CD4-positive, CD25-positive, alpha-beta regulatory T cell (primary cell): ENCODE data around the gene KPNA5. TPM values are rescaled to one million over a fixed set of nuclear protein-coding genes. Genes with fewer than 3 reads are reported as not detected.
"Not testable (repeated sequence)": the region's sequence is repeated elsewhere in the genome, so short reads cannot be mapped to it uniquely, and the experiment has no call there.

Source experiments
- ATAC-seq, 2 donors: fragments of 150-1000 bp; cut with Tn5 transposase; one replicate each; pipeline ENCODE4 v1.10.0; 2021; ENCODE audit warnings: low read depth in 2 of 2, moderate number of reproducible peaks in 2 of 2, moderate library complexity in 1 of 2
- DNase-seq, 3 donors: peaks; one replicate each; pipeline versions ENCODE4 v3.0.0 to v3.0.0-alpha.2; 2012 to 2022; ENCODE audit warnings: mixed read lengths in 1 of 3
- H3K27ac ChIP-seq: one replicate; pipeline ENCODE4 v1.7.0; 2013; ENCODE audit warnings: mild to moderate bottlenecking, low read length; ENCODE audit not compliant: insufficient read depth, poor library complexity, severe bottlenecking
- H3K27me3 ChIP-seq: one replicate; pipeline ENCODE4 v1.7.0; 2013; ENCODE audit warnings: low read length; ENCODE audit not compliant: control insufficient read depth, insufficient read depth
- H3K36me3 ChIP-seq: one replicate; pipeline ENCODE4 v1.7.0; 2013; ENCODE audit warnings: mild to moderate bottlenecking, low read length, moderate library complexity; ENCODE audit not compliant: control insufficient read depth, insufficient read depth
- H3K4me1 ChIP-seq: 2 replicates; pipeline ENCODE4 v1.7.0; 2013; ENCODE audit warnings: mild to moderate bottlenecking, low read length; ENCODE audit not compliant: insufficient read depth, control insufficient read depth, poor library complexity, severe bottlenecking
- H3K4me3 ChIP-seq: one replicate; pipeline ENCODE4 v1.7.0; 2013; ENCODE audit warnings: low read depth, mild to moderate bottlenecking, low read length, moderate library complexity
- H3K9me3 ChIP-seq, 2 experiments: 1 replicate in 1 of 2; 2 replicates in 1 of 2; pipeline ENCODE4 v1.7.0; 2013; ENCODE audit warnings: low read length in 2 of 2, mild to moderate bottlenecking in 1 of 2, moderate library complexity in 1 of 2; ENCODE audit not compliant: control insufficient read depth in 2 of 2
- H3K27ac Mint-ChIP-seq, 3 donors: one replicate each; pipeline ENCODE4 v1.8.0; 2020 to 2022; ENCODE audit warnings: mild to moderate bottlenecking in 3 of 3, mixed read lengths in 3 of 3, moderate library complexity in 2 of 3
- H3K27me3 Mint-ChIP-seq: one replicate; pipeline ENCODE4 v1.8.0; 2022; ENCODE audit warnings: mild to moderate bottlenecking, mixed read lengths
- H3K36me3 Mint-ChIP-seq: one replicate; pipeline ENCODE4 v1.8.0; 2020; ENCODE audit warnings: mixed read lengths
- H3K4me1 Mint-ChIP-seq, 4 donors: one replicate each; pipeline ENCODE4 v1.8.0; 2020 to 2022; ENCODE audit warnings: mixed read lengths in 4 of 4, mild to moderate bottlenecking in 1 of 4
- H3K4me3 Mint-ChIP-seq, 4 donors: one replicate each; pipeline ENCODE4 v1.8.0; 2020 to 2022; ENCODE audit warnings: mild to moderate bottlenecking in 4 of 4, mixed read lengths in 4 of 4, moderate library complexity in 3 of 4
- H3K9me3 Mint-ChIP-seq, 7 donors: one replicate each; pipeline ENCODE4 v1.8.0; 2020 to 2022; ENCODE audit warnings: mixed read lengths in 7 of 7, mild to moderate bottlenecking in 3 of 7, moderate library complexity in 2 of 7
- polyA plus RNA-seq, 4 donors: library from polyadenylated mRNA; unstranded; fragments of 300-500 nt; fragmentation: Illumina TruSeq; gene quantifications; one replicate each; pipeline ENCODE4 v1.2.3, GENCODE V29; 2021
- total RNA-seq: library from RNA; stranded (reverse); gene quantifications from one replicate; pipeline ENCODE4 v1.2.3, GENCODE V29; 2022

The KPNA5 gene
- total and polyA plus RNA-seq, 5 donors from 2014 or later = 11.6 to 28.4 (median 12.1) TPM

GRCh38 chr6:116662202-116662601, 18.8 kb upstream of the KPNA5 start:
- Mint-ChIP-seq H3K4me1 (peaks cover 40 to 63% (median 53%) of the 10 kb centered on the region in 4 donors), H3K36me3 (peaks cover 30% of the 10 kb centered on the region), H3K4me3 (peak overlapping the region in 3 of 4 donors; percentile 5 to 44 (median 27)), H3K27me3 (no peaks in the 10 kb centered on the region), H3K27ac (peak overlapping the region; percentile 6 to 30 (median 15)), H3K9me3 (no peaks in the 10 kb centered on the region)
- ATAC-seq (no peak), DNase-seq (no peak)
- H3K27me3 ChIP-seq = no peaks in the 10 kb centered on the region
- H3K4me3 ChIP-seq = no peak overlapping the region
- peaks cover 25% of the 10 kb centered on the region for H3K4me1 ChIP-seq
- H3K27ac ChIP-seq = no peak overlapping the region
- H3K36me3 ChIP-seq = peaks cover 14% of the 10 kb centered on the region
- H3K9me3 ChIP-seq = no peaks in the 10 kb centered on the region

- H3K36me3 Mint-ChIP-seq = peaks cover 30% of the 10 kb centered on the region
- DNase-seq (no peak), ATAC-seq (no peak)
- Histone ChIP-seq H3K4me1 (peaks cover 35% of the 10 kb centered on the region), H3K4me3 (no peak overlapping the region), H3K27ac (no peak overlapping the region), H3K36me3 (peaks cover 4% of the 10 kb centered on the region), H3K9me3 (no peaks in the 10 kb centered on the region), H3K27me3 (no peaks in the 10 kb centered on the region)
- H3K27ac Mint-ChIP-seq = peak overlapping the region in 2 of 3 donors; percentile 10 to 15
- H3K27me3 Mint-ChIP-seq = no peaks in the 10 kb centered on the region
- no peaks in the 10 kb centered on the region for H3K9me3 Mint-ChIP-seq
- H3K4me1 Mint-ChIP-seq = peaks cover 40 to 73% (median 61%) of the 10 kb centered on the region in 4 donors
- peak overlapping the region in 1 of 4 donors; percentile 3 for H3K4me3 Mint-ChIP-seq
Measured at GRCh38 chr6:116663308-116663707, 17.7 kb upstream of the KPNA5 start.

GRCh38 chr6:116664169-116664568, 16.8 kb upstream of the KPNA5 start:
- Mint-ChIP-seq H3K4me1 (peaks cover 40 to 80% (median 65%) of the 10 kb centered on the region in 4 donors), H3K4me3 (peak overlapping the region in 1 of 4 donors; percentile 22), H3K36me3 (peaks cover 26% of the 10 kb centered on the region), H3K27ac (peak overlapping the region in 2 of 3 donors; percentile 7 to 21)
- H3K4me1 ChIP-seq = peaks cover 35% of the 10 kb centered on the region
- H3K27me3 Mint-ChIP-seq, H3K9me3 Mint-ChIP-seq, H3K27ac ChIP-seq, ATAC-seq, H3K4me3 ChIP-seq, H3K36me3 ChIP-seq, H3K27me3 ChIP-seq, H3K9me3 ChIP-seq, DNase-seq: not testable (repeated sequence)

GRCh38 chr6:116665464-116665863, 15.5 kb upstream of the KPNA5 start:
- peaks cover 34 to 72% (median 59%) of the 10 kb centered on the region in 4 donors for H3K4me1 Mint-ChIP-seq
- Histone ChIP-seq H3K9me3 (no peaks in the 10 kb centered on the region), H3K36me3 (no peaks in the 10 kb centered on the region), H3K4me3 (peak overlapping the region; percentile 38), H3K27ac (no peak overlapping the region), H3K27me3 (no peaks in the 10 kb centered on the region), H3K4me1 (peaks cover 35% of the 10 kb centered on the region)
- H3K4me3 Mint-ChIP-seq = peak overlapping the region; percentile 27 to 98 (median 50)
- no peak for DNase-seq
- H3K9me3 Mint-ChIP-seq = no peaks in the 10 kb centered on the region
- H3K27ac Mint-ChIP-seq = no peak overlapping the region
- H3K27me3 Mint-ChIP-seq = no peaks in the 10 kb centered on the region
- peaks cover 17% of the 10 kb centered on the region for H3K36me3 Mint-ChIP-seq
- no peak for ATAC-seq

GRCh38 chr6:116666869-116667268, 14.1 kb upstream of the KPNA5 start:
- Mint-ChIP-seq H3K27ac (peak overlapping the region in 1 of 3 donors; percentile 16), H3K4me3 (peak overlapping the region; percentile 29 to 98 (median 48)), H3K27me3 (peaks cover 14% of the 10 kb centered on the region), H3K4me1 (peaks cover 27 to 63% (median 51%) of the 10 kb centered on the region in 4 donors), H3K9me3 (no peaks in the 10 kb centered on the region), H3K36me3 (peaks cover 17% of the 10 kb centered on the region)
- Histone ChIP-seq H3K9me3 (no peaks in the 10 kb centered on the region), H3K27me3 (no peaks in the 10 kb centered on the region), H3K4me3 (peak overlapping the region; percentile 38), H3K36me3 (no peaks in the 10 kb centered on the region), H3K27ac (no peak overlapping the region), H3K4me1 (peaks cover 35% of the 10 kb centered on the region)
- DNase-seq (peak in 1 of 3 donors; percentile 53), ATAC-seq (no peak)

GRCh38 chr6:116667623-116668022, 13.4 kb upstream of the KPNA5 start:
- Histone ChIP-seq H3K36me3 (no peaks in the 10 kb centered on the region), H3K27ac (peak overlapping the region; percentile 89), H3K4me1 (peaks cover 32% of the 10 kb centered on the region), H3K9me3 (no peaks in the 10 kb centered on the region), H3K27me3 (no peaks in the 10 kb centered on the region), H3K4me3 (peak overlapping the region; percentile 95)
- ATAC-seq = no peak
- DNase-seq = no peak
- Mint-ChIP-seq H3K4me1 (peaks cover 19 to 56% (median 44%) of the 10 kb centered on the region in 4 donors), H3K27me3 (peaks cover 17% of the 10 kb centered on the region), H3K36me3 (peaks cover 12% of the 10 kb centered on the region), H3K4me3 (peak overlapping the region; percentile 96 to 99 (median 98)), H3K9me3 (no peaks in the 10 kb centered on the region), H3K27ac (peak overlapping the region; percentile 98 to 99 (median 99))

- Histone ChIP-seq H3K36me3 (no peaks in the 10 kb centered on the region), H3K9me3 (no peaks in the 10 kb centered on the region), H3K4me1 (peaks cover 10% of the 10 kb centered on the region), H3K27me3 (peaks cover 4% of the 10 kb centered on the region), H3K4me3 (no peak overlapping the region), H3K27ac (no peak overlapping the region)
- Mint-ChIP-seq H3K9me3 (no peaks in the 10 kb centered on the region), H3K4me3 (no peak overlapping the region), H3K27ac (no peak overlapping the region), H3K27me3 (peaks cover 28% of the 10 kb centered on the region), H3K36me3 (no peaks in the 10 kb centered on the region), H3K4me1 (peaks cover 0 to 18% (median 10%) of the 10 kb centered on the region in 4 donors)
- ATAC-seq (no peak), DNase-seq (no peak)
Measured at GRCh38 chr6:116672306-116672705, 8.7 kb upstream of the KPNA5 start.

- Histone ChIP-seq H3K9me3 (no peaks in the 10 kb centered on the region), H3K27me3 (peaks cover 4% of the 10 kb centered on the region), H3K4me1 (peaks cover 9% of the 10 kb centered on the region), H3K27ac (no peak overlapping the region), H3K36me3 (no peaks in the 10 kb centered on the region), H3K4me3 (no peak overlapping the region)
- ATAC-seq (no peak), DNase-seq (no peak)
- H3K27ac Mint-ChIP-seq = no peak overlapping the region
- peaks cover 9 to 15% (median 11%) of the 10 kb centered on the region in 4 donors for H3K4me1 Mint-ChIP-seq
- no peaks in the 10 kb centered on the region for H3K36me3 Mint-ChIP-seq
- H3K27me3 Mint-ChIP-seq = peaks cover 23% of the 10 kb centered on the region
- H3K4me3 Mint-ChIP-seq = peak overlapping the region in 1 of 4 donors; percentile 37
- no peaks in the 10 kb centered on the region for H3K9me3 Mint-ChIP-seq
Measured at GRCh38 chr6:116676021-116676420, 5.0 kb upstream of the KPNA5 start.
